ENCODE results near the gene DACH2.

DACH2 gene

GRCh38 chrX:86322913-86323312, 174.7 kb downstream of the DACH2 start:
- peak; percentile 18 for DNase-seq (ENCODE audit: low spot score)

GRCh38 chrX:86329174-86329573, 180.9 kb downstream of the DACH2 start:
- no peak for DNase-seq (ENCODE audit: low spot score)

GRCh38 chrX:86348669-86349068, 200.4 kb downstream of the DACH2 start:
- peak; percentile 38 for DNase-seq (ENCODE audit: low spot score)

GRCh38 chrX:86349115-86349514, 200.9 kb downstream of the DACH2 start:
- DNase-seq (ENCODE audit: low spot score), result no peak

- no peak for DNase-seq (ENCODE audit: low spot score)
These were observed 221.8 kb downstream of the DACH2 start for GRCh38 chrX:86369847-86370630.

GRCh38 chrX:86370927-86371326, 222.7 kb downstream of the DACH2 start:
- DNase-seq (ENCODE audit: low spot score), result no peak

GRCh38 chrX:86379209-86379608, 231.0 kb downstream of the DACH2 start:
- no peak for DNase-seq (ENCODE audit: low spot score)

GRCh38 chrX:86383681-86384540, 235.7 kb downstream of the DACH2 start:
- DNase-seq (ENCODE audit: low spot score), result no peak

- no peak for DNase-seq (ENCODE audit: low spot score)
These were observed 259.1 kb downstream of the DACH2 start for GRCh38 chrX:86407371-86407770.

GRCh38 chrX:86421771-86422170, 273.5 kb downstream of the DACH2 start:
- no peak for DNase-seq (ENCODE audit: low spot score)

GRCh38 chrX:86436116-86436515, 287.9 kb downstream of the DACH2 start:
- DNase-seq (ENCODE audit: low spot score), result no peak

- no peak for DNase-seq (ENCODE audit: low spot score)
These were observed 307.2 kb downstream of the DACH2 start for GRCh38 chrX:86455495-86455894.

GRCh38 chrX:86460760-86461159, 312.5 kb downstream of the DACH2 start:
- no peak for DNase-seq (ENCODE audit: low spot score)

GRCh38 chrX:86504297-86504696, 356.0 kb downstream of the DACH2 start:
- DNase-seq (ENCODE audit: low spot score), result no peak

- DNase-seq (ENCODE audit: low spot score), result no peak
These were observed 359.1 kb downstream of the DACH2 start for GRCh38 chrX:86507331-86507730.

- no peak for DNase-seq (ENCODE audit: low spot score)
These were observed 431.5 kb downstream of the DACH2 start for GRCh38 chrX:86579777-86580176.

GRCh38 chrX:86604607-86605006, 456.4 kb downstream of the DACH2 start:
- peak; percentile 40 for DNase-seq (ENCODE audit: low spot score)

GRCh38 chrX:86696951-86697350, 548.7 kb downstream of the DACH2 start:
- DNase-seq (ENCODE audit: low spot score), result no peak

GRCh38 chrX:86711531-86712180, 563.4 kb downstream of the DACH2 start:
- no peak for DNase-seq (ENCODE audit: low spot score)

GRCh38 chrX:86714441-86714840, 566.2 kb downstream of the DACH2 start:
- peak; percentile 34 for DNase-seq (ENCODE audit: low spot score)

- DNase-seq (ENCODE audit: low spot score), result no peak
These were observed 576.0 kb downstream of the DACH2 start for GRCh38 chrX:86724277-86724676.

GRCh38 chrX:86747091-86747490, 598.8 kb downstream of the DACH2 start:
- no peak for DNase-seq (ENCODE audit: low spot score)

GRCh38 chrX:86805241-86805640, 657.0 kb downstream of the DACH2 start:
- DNase-seq (ENCODE audit: low spot score), result no peak

All from RKO (cell line).